Activated CD4-positive, alpha-beta memory T cell treated with anti-CD3 and anti-CD28 coated beads for 36 hours (primary cell): ENCODE measurements around the gene UCMA. TPM values are rescaled to one million over a fixed set of nuclear protein-coding genes. Genes with fewer than 3 reads are reported as not detected.

Experiments used
- CTCF ChIA-PET: fragments of 350-600 bp; sonication (Branson Sonifier 250); formaldehyde crosslinking; loops from one replicate; lab custom pipeline; 2021; ENCODE audit warnings: antibody characterized with exemption, inconsistent platforms; lab: Charles Lee
- POLR2A ChIA-PET: fragments of 350-600 bp; sonication (Branson Sonifier 250); formaldehyde crosslinking; loops from one replicate; lab custom pipeline; 2021; ENCODE audit warnings: antibody characterized with exemption; lab: Charles Lee
- DNase-seq: peaks from one replicate; pipeline ENCODE4 v3.0.0-alpha.2; 2020
- H3K27ac Mint-ChIP-seq: one replicate; pipeline ENCODE4 v1.8.0; 2021; ENCODE audit warnings: mixed read lengths
- H3K27me3 Mint-ChIP-seq: one replicate; pipeline ENCODE4 v1.8.0; 2021; ENCODE audit warnings: mixed read lengths
- H3K36me3 Mint-ChIP-seq: one replicate; pipeline ENCODE4 v1.8.0; 2021; ENCODE audit warnings: mixed read lengths
- H3K4me1 Mint-ChIP-seq: one replicate; pipeline ENCODE4 v1.8.0; 2021; ENCODE audit warnings: low read depth, mixed read lengths
- H3K4me3 Mint-ChIP-seq: one replicate; pipeline ENCODE4 v1.8.0; 2021; ENCODE audit warnings: mild to moderate bottlenecking, mixed read lengths
- H3K9me3 Mint-ChIP-seq: one replicate; pipeline ENCODE4 v1.8.0; 2021; ENCODE audit warnings: mixed read lengths
- intact Hi-C: fragments of 100-400 bp; cut with micrococcal nuclease; formaldehyde crosslinking; loops from one replicate; pipeline ENCODE4 v1.15.1; 2023
- total RNA-seq, 2 experiments: library from RNA; stranded (reverse); gene quantifications; one replicate each; pipeline ENCODE4 v1.2.3, GENCODE V29; 2021

UCMA gene
- total RNA-seq, 2 experiments from 2014 or later = not detected

GRCh38 chr10:13227031-13227430 is 7.1 kb downstream of the UCMA start:
- Mint-ChIP-seq H3K36me3 (no peaks in the 10 kb centered on the region), H3K4me1 (no peaks in the 10 kb centered on the region), H3K27me3 (no peaks in the 10 kb centered on the region), H3K9me3 (no peaks in the 10 kb centered on the region), H3K27ac (no peak overlapping the region), H3K4me3 (no peak overlapping the region)
- CTCF ChIA-PET = interaction anchor here (0.7 kb wide), 1 partner anchor 8 kb away, joined by 5 read pairs; no protein-coding TSS in a partner anchor
- POLR2A ChIA-PET = no interaction called here
- intact Hi-C loops = no loop called here
- DNase-seq = no peak

GRCh38 chr10:13225601-13226000 is 8.6 kb downstream of the UCMA start:
- ChIA-PET CTCF (no interaction called here), POLR2A (no interaction called here)
- Mint-ChIP-seq H3K4me3 (no peak overlapping the region), H3K9me3 (no peaks in the 10 kb centered on the region), H3K4me1 (no peaks in the 10 kb centered on the region), H3K36me3 (no peaks in the 10 kb centered on the region), H3K27me3 (no peaks in the 10 kb centered on the region), H3K27ac (no peak overlapping the region)
- intact Hi-C loops = no loop called here
- no peak for DNase-seq

DNA sequence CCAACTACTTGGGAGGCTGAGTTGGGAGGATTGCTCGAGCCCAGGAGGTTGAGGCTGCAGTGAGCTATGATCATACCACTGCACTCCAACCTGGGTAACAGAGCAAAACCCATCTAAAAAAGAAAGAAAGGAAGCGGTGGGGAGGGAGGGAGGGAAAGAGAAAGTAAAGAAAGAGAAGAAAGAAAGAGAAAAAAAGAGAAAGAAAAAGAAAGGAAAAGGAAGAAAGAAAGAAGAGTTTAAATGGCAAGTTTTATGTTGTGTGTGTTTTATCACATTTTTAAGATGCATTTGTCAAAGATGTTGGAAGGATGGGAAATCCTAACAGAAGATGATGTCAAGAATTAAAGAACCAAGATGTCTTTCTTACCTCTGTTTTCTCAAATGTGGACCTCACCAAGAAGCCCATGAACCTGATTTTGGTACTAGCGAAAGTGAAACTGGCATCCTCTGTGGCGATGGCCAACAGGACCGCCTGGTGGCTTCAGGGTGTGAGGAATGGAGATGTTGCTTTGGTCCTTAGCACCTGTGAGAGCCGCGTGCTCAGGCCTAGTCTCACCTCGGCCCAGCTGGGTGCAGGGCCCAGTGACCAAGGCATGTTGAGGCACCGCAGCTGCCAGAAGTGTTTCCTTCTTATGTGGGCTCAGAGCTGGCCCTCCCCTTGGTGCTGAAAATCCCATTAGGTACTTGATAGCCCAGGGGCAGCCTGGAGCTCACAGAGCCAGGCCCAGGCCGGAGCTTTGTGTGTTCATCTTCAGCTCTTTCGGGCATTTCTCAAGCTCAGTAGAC is 9.8 kb downstream of the UCMA start:
- intact Hi-C loops = no loop called here
- Mint-ChIP-seq H3K27ac (no peak overlapping the region), H3K9me3 (no peaks in the 10 kb centered on the region), H3K4me3 (no peak overlapping the region), H3K4me1 (no peaks in the 10 kb centered on the region), H3K36me3 (no peaks in the 10 kb centered on the region), H3K27me3 (no peaks in the 10 kb centered on the region)
- CTCF ChIA-PET = no interaction called here
- POLR2A ChIA-PET = interaction anchor here (0.5 kb wide), 1 partner anchor 52 kb away, joined by 3 read pairs; no protein-coding TSS in a partner anchor
- no peak for DNase-seq

- CTCF ChIA-PET = no interaction called here
- no peaks in the 10 kb centered on the region for H3K36me3 Mint-ChIP-seq
- no peak overlapping the region for H3K27ac Mint-ChIP-seq
- no peaks in the 10 kb centered on the region for H3K9me3 Mint-ChIP-seq
- DNase-seq = no peak
- intact Hi-C loops = no loop called here
- POLR2A ChIA-PET = no interaction called here
- H3K4me1 Mint-ChIP-seq = no peaks in the 10 kb centered on the region
- H3K27me3 Mint-ChIP-seq = no peaks in the 10 kb centered on the region
- H3K4me3 Mint-ChIP-seq = no peak overlapping the region
Observed at GRCh38 chr10:13223241-13223640, 10.9 kb downstream of the UCMA start.

DNA sequence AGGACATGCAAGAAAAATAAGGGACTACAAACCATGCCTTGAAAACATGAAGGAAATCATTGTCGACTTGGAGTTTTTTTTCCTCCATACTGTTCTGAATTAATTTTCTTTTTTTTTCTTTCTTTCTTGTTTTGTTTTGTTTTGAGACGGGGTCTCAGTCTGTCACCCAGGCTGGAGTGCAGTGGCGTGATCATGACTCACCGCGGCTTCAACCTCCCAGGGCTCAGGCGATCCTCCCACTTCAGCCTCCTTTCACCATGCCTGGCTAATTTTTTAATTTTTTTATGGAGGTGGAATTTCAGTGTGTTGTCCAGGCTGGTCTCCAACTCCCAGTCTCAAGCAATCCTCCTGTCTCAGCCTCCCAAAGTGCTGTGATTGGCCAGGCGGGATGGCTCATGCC is 11.6 kb downstream of the UCMA start:
- no peaks in the 10 kb centered on the region for H3K27me3 Mint-ChIP-seq
- no peak overlapping the region for H3K27ac Mint-ChIP-seq
- POLR2A ChIA-PET = no interaction called here
- no peak for DNase-seq
- CTCF ChIA-PET = no interaction called here
- intact Hi-C loops = no loop called here
- H3K36me3 Mint-ChIP-seq = no peaks in the 10 kb centered on the region
- H3K4me3 Mint-ChIP-seq = no peak overlapping the region
- no peaks in the 10 kb centered on the region for H3K4me1 Mint-ChIP-seq
- H3K9me3 Mint-ChIP-seq = no peaks in the 10 kb centered on the region

DNA sequence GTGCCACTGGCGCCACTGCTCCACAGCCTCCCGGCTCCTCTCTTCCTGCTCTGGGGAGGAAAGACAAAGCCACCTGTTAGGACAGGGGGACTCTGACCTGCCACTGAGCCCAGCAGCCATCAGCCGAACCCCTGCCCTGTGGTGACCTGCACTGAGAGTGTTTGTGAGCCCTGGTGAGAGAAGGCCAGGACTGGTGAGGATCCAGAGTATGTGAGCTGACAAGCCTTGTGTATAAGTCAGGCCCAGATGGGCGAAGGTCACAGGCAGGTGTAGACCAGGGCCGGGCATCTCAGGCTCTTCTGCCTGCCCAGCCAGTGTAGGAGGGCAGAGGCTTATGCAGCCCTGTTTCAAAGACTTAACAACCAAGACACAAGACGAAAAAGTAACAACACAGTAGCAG is 12.0 kb downstream of the UCMA start:
- Mint-ChIP-seq H3K4me3 (no peak overlapping the region), H3K36me3 (no peaks in the 10 kb centered on the region), H3K27me3 (no peaks in the 10 kb centered on the region), H3K4me1 (no peaks in the 10 kb centered on the region), H3K9me3 (no peaks in the 10 kb centered on the region), H3K27ac (no peak overlapping the region)
- no peak for DNase-seq
- CTCF ChIA-PET = no interaction called here
- POLR2A ChIA-PET = no interaction called here
- intact Hi-C loops = no loop called here

DNA sequence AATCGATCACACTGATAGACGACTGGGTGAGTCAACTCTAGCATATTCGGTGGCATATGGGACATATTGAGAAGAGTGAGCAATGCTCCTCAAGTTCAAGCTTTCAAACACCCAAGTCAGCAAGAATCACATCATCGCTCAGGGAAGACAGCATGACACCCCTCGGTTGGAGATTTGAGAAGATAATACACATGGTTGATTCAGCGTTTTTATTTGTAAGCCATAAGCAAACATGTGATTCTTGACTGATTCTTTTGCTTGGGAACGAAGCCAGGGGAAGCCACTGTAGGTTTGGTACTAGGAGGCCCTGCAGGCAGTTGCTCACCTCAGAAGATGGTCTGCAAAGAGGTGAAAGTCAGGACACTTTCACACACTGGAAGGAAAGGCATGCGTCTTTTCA is 12.6 kb downstream of the UCMA start:
- Mint-ChIP-seq H3K4me3 (no peak overlapping the region), H3K36me3 (no peaks in the 10 kb centered on the region)
- CTCF ChIA-PET = no interaction called here

GRCh38 chr10:13219685-13220670 is 14.2 kb downstream of the UCMA start:
- Mint-ChIP-seq H3K4me1 (no peaks in the 10 kb centered on the region), H3K27me3 (no peaks in the 10 kb centered on the region), H3K9me3 (no peaks in the 10 kb centered on the region), H3K4me3 (no peak overlapping the region), H3K27ac (no peak overlapping the region), H3K36me3 (peaks cover 1% of the 10 kb centered on the region)
- DNase-seq = peak; percentile 19
- ChIA-PET CTCF (interaction anchor here (0.6 kb wide), 1 partner anchor 7 kb away, joined by 5 read pairs; no protein-coding TSS in a partner anchor), POLR2A (no interaction called here)
- intact Hi-C loops = no loop called here

More for the DNA sequence above, 12.6 kb downstream of the UCMA start:
- intact Hi-C loops = no loop called here
- no peak overlapping the region for H3K27ac Mint-ChIP-seq
- no peaks in the 10 kb centered on the region for H3K9me3 Mint-ChIP-seq
- H3K4me1 Mint-ChIP-seq = no peaks in the 10 kb centered on the region
- H3K27me3 Mint-ChIP-seq = no peaks in the 10 kb centered on the region
- POLR2A ChIA-PET = no interaction called here
- DNase-seq = no peak

DNA sequence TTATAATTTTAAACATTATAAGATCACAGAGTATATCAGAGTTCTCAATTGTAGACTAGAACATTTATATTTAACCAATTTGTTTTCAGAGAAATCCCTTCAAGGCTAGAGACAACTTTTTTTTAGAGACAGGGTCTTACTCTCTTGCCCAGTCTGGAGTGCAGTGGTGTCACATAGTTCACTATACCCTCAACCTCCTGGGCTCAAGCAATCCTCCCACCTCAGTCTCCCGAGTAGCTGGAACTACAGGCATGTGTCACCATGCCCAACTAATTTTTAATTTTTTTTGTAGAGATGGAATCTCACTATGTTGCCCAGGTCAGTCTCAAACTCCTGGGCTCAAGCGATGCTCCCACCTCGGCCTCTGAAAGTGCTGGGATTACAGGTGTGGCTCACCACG is 15.3 kb downstream of the UCMA start:
- Mint-ChIP-seq H3K4me3 (no peak overlapping the region), H3K27ac (no peak overlapping the region), H3K27me3 (no peaks in the 10 kb centered on the region), H3K36me3 (peaks cover 8% of the 10 kb centered on the region), H3K4me1 (no peaks in the 10 kb centered on the region), H3K9me3 (no peaks in the 10 kb centered on the region)
- ChIA-PET CTCF (interaction anchor here (0.6 kb wide), 1 partner anchor 8 kb away, joined by 5 read pairs; no protein-coding TSS in a partner anchor), POLR2A (no interaction called here)
- DNase-seq = no peak
- intact Hi-C loops = no loop called here

DNA sequence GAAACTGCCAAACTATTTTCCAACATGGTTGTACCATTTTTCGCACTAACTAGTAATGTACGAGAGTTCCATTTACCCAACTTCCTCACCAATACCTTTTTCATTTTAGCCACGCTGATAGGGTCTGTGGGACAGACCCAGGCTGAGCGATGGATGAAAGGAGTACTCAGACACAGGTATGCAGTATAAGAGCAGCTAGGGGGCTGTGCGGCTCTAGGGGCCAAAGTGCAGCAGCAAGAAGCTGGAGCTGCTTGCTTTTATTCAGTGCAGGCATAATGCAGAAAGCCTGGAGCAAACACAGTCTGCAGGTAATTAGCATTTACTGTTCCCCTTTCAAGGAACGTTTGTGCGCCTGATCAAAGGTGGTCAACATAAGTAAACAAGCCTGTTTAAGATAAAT is 21.0 kb downstream of the UCMA start:
- no peaks in the 10 kb centered on the region for H3K4me1 Mint-ChIP-seq
- POLR2A ChIA-PET = no interaction called here

GRCh38 chr10:13206546-13207443 is 27.4 kb downstream of the UCMA start:
- ChIA-PET POLR2A (no interaction called here), CTCF (interaction anchor here (0.6 to 3.4 kb wide), 2 partner anchors 96 to 235 kb away, joined by 4 to 23 read pairs; no protein-coding TSS in a partner anchor)
- intact Hi-C loops = no loop called here
- H3K27ac Mint-ChIP-seq = no peak overlapping the region
- H3K27me3 Mint-ChIP-seq = no peaks in the 10 kb centered on the region
- H3K36me3 Mint-ChIP-seq = peaks cover 63% of the 10 kb centered on the region
- no peak for DNase-seq
- no peaks in the 10 kb centered on the region for H3K9me3 Mint-ChIP-seq
- H3K4me3 Mint-ChIP-seq = no peak overlapping the region
- H3K4me1 Mint-ChIP-seq = no peaks in the 10 kb centered on the region

More for the DNA sequence above, 21.0 kb downstream of the UCMA start:
- intact Hi-C loops = no loop called here
- no peak for DNase-seq
- H3K4me3 Mint-ChIP-seq = no peak overlapping the region
- CTCF ChIA-PET = no interaction called here
- no peak overlapping the region for H3K27ac Mint-ChIP-seq
- H3K9me3 Mint-ChIP-seq = no peaks in the 10 kb centered on the region
- peaks cover 35% of the 10 kb centered on the region for H3K36me3 Mint-ChIP-seq
- no peaks in the 10 kb centered on the region for H3K27me3 Mint-ChIP-seq
